ENCODE data around the gene PTTG1IP.

PTTG1IP gene

DNA sequence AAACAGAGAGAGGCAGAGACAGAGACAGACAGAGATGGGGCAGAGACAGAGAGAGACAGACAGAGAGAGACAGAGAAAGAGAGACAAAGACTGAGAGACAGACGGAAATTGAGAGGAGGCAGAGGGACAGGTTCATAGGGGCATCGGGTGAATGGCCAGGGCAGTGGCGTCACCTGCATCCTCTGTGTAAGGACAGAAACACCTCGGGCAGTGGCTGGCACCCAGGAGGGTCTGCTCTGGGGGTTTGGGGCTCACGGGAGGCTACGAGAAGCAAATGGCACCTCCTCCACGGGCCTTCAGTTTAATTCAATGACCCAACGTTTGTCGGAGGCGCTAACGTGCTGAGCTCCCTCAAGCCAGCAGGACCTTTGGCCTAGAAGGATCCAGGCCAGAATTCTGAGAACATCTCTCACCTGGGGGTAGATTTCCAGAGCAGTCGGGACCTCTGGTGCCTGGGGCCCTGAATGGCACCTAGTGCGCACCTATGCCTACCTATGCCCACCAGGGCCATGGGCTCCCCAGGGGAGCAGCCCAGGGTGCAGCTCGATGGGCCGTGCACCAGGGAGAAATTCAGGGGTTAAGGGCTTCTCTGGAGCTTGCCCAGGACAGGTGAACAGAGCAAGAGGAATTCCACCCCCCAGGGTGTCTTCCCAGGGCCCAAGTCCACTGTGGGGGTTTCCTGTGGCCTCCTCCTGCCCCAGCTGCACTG, 20.6 kb upstream of the PTTG1IP start:
- TF ChIP-seq, protein P1, sequence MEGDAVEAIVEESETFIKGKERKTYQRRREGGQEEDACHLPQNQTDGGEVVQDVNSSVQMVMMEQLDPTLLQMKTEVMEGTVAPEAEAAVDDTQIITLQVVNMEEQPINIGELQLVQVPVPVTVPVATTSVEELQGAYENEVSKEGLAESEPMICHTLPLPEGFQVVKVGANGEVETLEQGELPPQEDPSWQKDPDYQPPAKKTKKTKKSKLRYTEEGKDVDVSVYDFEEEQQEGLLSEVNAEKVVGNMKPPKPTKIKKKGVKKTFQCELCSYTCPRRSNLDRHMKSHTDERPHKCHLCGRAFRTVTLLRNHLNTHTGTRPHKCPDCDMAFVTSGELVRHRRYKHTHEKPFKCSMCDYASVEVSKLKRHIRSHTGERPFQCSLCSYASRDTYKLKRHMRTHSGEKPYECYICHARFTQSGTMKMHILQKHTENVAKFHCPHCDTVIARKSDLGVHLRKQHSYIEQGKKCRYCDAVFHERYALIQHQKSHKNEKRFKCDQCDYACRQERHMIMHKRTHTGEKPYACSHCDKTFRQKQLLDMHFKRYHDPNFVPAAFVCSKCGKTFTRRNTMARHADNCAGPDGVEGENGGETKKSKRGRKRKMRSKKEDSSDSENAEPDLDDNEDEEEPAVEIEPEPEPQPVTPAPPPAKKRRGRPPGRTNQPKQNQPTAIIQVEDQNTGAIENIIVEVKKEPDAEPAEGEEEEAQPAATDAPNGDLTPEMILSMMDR (conservative IDR thresholded peaks at IDR 0.05; ENCODE audit: control insufficient read depth, insufficient read depth, low read depth, low read length): no peak
- H3K4me3 ChIP-seq (ENCODE audit: control insufficient read depth, low read depth, low read length): no peak overlapping the region
- DNase-seq (ENCODE audit: low read depth): no peak

DNA sequence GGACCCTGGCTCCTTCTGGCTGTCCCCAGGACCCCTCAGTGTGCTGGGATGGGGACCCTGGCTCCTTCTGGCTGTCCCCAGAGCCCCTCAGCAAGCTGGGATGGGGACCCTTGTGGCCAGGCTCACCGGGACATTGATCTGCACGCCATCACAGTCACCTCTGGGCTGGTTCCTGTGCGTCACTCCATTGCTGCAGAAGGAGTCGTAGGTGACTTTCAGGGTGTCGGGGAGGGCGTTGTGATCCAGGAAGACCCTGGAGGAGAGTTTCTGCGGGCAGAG, 19.7 kb upstream of the PTTG1IP start:
- H3K4me3 ChIP-seq (ENCODE audit: control insufficient read depth, low read depth, low read length): no peak overlapping the region
- no peak for DNase-seq (ENCODE audit: low read depth)
- TF ChIP-seq, protein P1 (conservative IDR thresholded peaks at IDR 0.05; ENCODE audit: control insufficient read depth, insufficient read depth, low read depth, low read length): no peak

DNA sequence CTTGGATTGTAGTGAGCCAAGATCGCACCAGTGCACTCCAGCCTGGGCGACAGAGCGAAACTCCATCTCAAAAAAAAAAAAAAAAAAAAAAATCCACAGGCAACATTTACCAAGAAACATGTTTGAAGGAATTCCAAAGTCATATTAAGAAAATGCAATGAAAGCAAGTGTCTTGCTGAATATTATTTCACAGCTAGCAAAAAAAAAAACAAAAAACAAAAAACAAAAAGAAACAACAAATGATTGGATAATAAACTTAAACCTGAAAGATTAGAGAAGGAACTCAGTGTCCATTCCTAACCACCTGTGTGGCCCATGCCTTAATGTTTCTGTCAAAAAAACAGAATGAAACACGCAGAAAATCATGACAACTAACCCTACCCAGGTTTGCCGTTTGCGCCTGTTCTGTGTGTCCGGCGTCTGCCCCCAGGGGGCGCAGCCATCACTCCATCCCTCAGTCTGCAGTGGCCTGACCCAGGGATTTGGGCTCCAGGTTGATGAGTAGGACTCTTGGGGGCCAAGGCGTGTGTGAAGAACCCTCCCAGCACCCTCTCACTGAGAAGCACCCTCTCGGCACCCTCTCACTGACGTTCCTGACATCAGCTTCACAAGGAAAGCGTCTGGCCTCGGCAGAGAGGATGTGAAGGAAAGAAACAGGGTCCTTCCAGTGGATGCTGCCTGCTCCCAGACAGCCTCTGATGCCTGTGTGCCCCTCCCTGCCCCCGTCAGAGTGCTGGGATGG, 19.2 kb upstream of the PTTG1IP start:
- no peak overlapping the region for H3K4me3 ChIP-seq (ENCODE audit: control insufficient read depth, low read depth, low read length)
- TF ChIP-seq, protein P1 (conservative IDR thresholded peaks at IDR 0.05; ENCODE audit: control insufficient read depth, insufficient read depth, low read depth, low read length): peak; percentile 93
- peak; percentile 47 for DNase-seq (ENCODE audit: low read depth)

DNA sequence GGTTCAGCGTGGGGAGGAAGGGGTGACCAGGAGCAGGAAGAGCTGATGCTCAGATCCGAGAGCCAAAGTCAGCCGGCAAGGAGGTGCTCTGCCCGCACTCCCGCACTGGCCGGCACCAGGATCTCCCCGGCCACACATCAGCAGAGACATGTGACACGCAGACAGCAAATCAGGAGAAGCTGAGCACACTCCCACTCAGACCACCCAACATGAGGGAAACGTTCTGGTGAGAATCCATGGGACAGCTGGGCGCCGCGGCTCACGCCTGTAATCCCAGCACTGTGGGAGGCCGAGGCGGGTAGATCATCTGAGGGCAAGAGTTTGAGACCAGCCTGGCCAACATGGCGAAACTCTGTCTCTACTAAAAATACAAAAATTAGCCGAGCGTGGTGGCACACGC, 18.6 kb upstream of the PTTG1IP start:
- TF ChIP-seq, protein P1 (conservative IDR thresholded peaks at IDR 0.05; ENCODE audit: control insufficient read depth, insufficient read depth, low read depth, low read length): no peak
- no peak overlapping the region for H3K4me3 ChIP-seq (ENCODE audit: control insufficient read depth, low read depth, low read length)
- no peak for DNase-seq (ENCODE audit: low read depth)

DNA sequence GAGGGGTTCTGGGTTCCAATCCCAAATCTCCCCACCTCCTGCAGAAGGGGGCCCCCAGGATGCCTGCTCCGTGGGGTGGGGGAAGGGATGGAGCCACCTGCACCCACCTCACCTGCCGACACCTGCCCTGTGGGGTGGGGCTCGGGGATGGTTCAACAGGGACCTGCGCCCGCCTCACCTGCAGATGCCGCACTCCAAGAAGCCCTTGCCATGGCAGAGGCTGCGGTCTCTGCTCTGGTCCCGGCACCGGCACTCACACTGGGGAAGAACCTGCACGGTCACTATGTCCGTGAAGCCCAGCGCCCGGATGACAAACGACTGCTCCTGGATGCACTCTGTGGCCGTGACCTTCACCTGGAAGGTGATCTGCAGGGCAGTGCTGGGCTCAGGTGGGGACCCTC, 18.1 kb upstream of the PTTG1IP start:
- H3K4me3 ChIP-seq (ENCODE audit: control insufficient read depth, low read depth, low read length): no peak overlapping the region
- no peak for DNase-seq (ENCODE audit: low read depth)
- TF ChIP-seq, protein P1 (conservative IDR thresholded peaks at IDR 0.05; ENCODE audit: control insufficient read depth, insufficient read depth, low read depth, low read length): no peak

DNA sequence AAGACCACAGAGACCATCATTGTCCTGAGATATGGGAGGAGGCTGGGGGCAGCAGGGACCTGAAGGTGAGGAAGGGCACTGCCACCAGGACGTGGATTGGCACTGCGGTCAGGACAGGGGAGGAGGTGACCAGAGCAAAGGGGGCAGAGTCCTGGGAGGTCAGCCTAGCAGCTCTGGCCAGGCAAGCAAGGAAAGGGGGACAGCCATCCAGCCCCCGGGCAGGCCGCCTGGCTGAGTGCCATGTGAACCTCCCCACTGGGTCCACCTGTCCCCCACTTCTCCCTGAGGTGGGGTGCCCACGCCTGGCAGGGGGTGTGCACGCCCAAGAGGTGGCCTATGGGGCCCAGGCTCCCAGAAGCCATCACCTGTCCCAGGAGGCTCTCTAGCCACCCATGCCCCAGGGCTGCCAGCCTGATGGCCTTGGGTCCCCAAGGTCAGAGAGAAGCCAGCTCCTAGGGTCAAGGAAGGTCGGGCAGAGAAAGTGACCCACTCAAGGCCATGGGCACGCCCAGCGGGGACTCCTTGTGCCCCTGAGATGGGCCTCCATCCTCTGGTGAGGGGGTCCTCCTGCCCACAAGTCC, 17.6 kb upstream of the PTTG1IP start:
- H3K4me3 ChIP-seq (ENCODE audit: control insufficient read depth, low read depth, low read length): no peak overlapping the region
- no peak for DNase-seq (ENCODE audit: low read depth)
- TF ChIP-seq, protein P1 (conservative IDR thresholded peaks at IDR 0.05; ENCODE audit: control insufficient read depth, insufficient read depth, low read depth, low read length): no peak

Measured in fibroblast of mammary gland (primary cell).